ENCODE results near the gene SMPD3.

Gene SMPD3

GRCh38 chr16:68472581-68472980, 24.3 kb upstream of the SMPD3 start:
- no peak for DNase-seq

GRCh38 chr16:68470461-68471150, 22.3 kb upstream of the SMPD3 start:
- DNase-seq, result peak in 22 of 51 donors; percentile 6 to 44 (median 24)

GRCh38 chr16:68469796-68470460, 21.6 kb upstream of the SMPD3 start:
- DNase-seq, result peak in 1 of 51 donors; percentile 38

DNA sequence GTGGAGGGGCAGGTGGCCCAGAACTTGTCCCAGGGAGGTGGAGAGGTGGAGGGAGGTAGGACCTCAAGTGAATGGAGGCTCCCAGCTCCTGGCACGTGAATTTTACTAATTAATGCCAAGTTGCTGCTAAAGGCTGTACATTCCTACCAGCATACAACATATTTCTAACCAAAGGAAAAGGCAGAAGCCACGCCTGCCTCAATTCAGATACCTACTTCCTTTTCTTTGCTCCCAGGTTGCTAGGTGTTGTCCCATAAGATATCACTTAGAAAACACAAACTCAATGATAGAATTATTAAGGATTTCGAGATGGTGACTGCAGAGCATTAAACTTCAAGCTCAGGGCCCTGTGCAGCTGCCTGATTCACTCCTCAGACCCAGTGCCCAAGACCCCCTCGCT, 20.5 kb upstream of the SMPD3 start:
- no peak for DNase-seq

GRCh38 chr16:68466174-68466573, 17.9 kb upstream of the SMPD3 start:
- DNase-seq, result no peak

GRCh38 chr16:68463904-68464303, 15.6 kb upstream of the SMPD3 start:
- no peak for DNase-seq

DNA sequence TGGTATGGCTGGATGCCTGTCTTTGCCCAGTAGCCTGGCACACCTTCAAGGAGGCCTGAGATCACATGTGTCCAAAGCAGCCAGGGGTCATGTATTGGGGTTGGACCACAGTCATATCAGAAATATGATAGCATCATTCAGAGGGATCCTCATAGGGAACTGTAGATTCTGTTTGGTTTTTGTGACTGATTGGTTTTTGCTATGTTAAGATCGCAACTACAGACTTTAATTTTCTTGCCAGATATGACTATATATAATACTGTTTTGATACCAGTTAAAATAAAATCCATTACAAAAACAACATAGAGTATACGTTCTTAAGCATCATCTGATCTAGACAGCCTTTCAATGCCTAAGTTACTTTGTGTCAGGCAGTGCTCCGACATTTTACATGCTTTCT, 11.8 kb upstream of the SMPD3 start:
- no peak for DNase-seq

GRCh38 chr16:68459457-68459856, 11.1 kb upstream of the SMPD3 start:
- DNase-seq, result no peak

DNA sequence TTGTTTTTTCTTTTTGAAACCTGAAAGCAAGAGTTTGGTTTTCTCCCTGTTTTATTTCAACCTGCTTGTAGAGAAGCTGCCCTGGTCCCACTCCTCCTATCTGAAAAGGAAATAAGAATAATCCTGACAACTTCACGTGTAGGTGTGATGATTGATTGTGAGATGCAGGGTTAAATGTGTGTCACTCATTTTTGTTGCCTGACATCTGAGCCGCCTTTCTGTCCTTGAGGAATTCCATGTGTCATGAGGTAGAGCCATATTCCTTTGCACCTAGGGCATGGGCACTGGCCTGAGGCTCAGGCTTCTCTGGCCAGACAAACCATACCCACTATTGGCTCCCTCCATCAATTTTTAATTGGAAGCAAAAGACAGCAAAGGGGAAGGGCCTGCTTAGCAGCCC, 10.2 kb upstream of the SMPD3 start:
- no peak for DNase-seq

DNA sequence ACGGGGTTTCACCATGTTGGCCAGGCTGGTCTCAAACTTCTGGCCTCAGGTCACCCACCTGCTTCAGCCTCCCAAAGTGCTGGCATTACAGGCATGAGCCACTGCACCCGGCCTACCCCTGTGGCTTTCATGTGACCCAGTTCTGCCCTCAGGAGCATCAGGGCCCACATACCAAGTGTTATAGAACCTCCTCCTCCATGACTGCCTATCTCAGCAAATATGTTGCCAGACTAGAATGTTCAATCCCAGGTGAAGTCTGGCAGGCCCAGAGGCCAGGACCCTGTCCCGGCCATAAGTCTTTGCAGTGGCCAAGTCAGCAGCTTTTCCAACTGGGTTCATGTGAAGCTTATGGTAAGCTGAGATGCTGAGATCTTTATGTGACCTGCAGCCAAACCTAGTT, 9.8 kb upstream of the SMPD3 start:
- no peak for DNase-seq

GRCh38 chr16:68455631-68456030, 7.3 kb upstream of the SMPD3 start:
- no peak for DNase-seq

DNA sequence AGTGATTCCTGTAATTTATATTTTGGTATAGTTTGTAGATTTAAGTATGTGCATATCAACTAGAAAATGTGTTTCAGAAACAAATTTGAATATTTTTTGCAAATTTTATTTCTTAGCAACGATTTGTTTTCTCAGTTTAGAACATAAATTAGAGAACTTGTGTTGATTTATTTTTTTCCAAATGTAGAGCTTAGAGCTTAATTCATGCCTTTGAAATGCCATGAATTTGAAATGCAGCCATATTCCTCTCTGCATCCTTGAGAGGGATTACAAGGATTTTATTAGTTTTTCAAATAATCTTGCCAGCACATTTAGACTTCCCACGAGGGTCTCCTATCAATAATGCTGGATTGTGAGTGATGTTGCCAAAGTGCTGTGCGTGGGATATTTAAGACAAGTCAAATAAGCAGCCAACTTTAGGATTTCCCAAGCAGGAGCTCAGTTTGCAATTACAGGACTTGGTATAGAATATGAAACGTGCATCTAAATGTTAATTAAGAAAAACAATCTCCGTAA, 6.7 kb upstream of the SMPD3 start:
- DNase-seq, result no peak

- no peak for DNase-seq
These were observed 5.5 kb upstream of the SMPD3 start for GRCh38 chr16:68453816-68454215.

DNA sequence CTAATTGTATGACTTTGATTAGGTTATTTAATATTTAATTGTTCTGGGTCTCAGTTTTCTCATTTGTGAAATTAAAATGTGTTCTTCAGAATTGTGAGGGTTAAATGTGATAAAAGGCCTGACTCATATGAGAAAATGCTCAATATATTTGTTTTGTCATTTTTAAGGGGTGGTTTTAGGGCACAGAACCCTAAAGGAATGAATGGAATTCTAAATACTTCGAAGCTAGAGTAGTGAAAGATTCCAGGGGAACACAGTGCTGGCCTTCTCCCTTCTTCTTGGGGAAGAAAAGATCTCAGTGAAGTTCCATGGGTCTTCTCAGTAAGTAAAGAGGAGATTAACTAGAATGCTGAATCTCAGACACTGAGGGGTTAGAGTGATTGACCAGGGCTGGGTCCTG, 3.9 kb upstream of the SMPD3 start:
- DNase-seq, result no peak

GRCh38 chr16:68451676-68452075, 3.4 kb upstream of the SMPD3 start:
- no peak for DNase-seq

- no peak for DNase-seq
These were observed 2.5 kb upstream of the SMPD3 start for GRCh38 chr16:68450741-68451255.

DNA sequence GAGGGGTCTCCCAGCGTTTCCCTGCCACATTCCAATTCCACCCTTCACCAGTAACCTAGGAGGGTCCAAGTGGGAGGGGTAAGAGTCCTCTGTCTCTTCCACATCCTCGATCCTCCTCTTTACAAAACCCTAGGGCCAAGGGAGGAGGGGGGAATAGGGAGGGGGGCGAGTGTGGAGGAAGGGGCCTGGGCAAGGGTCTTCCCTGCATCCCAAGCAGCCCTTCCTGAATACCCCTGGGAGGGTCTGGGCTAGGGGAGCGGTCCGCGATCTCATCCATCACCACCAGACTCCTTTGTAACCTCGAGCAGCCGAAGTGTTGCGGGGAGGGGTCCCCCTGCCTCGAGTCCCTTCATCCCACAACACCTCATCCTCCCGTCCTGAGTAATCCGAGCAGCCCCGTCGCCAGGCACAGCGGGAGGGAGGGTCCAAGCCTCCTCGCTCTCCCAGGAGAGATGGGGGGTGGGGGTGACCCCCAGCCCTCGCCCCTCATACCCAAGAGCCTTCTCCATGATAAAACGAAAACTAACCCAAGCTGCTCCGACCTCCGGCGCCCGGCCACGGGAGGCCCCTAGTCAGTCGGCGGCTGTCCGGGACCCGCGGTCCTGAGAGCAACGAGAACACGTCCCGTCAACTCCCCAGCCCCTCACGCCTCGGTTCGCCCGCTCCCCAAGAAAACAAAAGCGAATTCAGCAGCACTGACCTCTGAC, 502 bp downstream of the SMPD3 start:
- peak in 3 of 51 donors; percentile 51 to 58 (median 54) for DNase-seq

DNA sequence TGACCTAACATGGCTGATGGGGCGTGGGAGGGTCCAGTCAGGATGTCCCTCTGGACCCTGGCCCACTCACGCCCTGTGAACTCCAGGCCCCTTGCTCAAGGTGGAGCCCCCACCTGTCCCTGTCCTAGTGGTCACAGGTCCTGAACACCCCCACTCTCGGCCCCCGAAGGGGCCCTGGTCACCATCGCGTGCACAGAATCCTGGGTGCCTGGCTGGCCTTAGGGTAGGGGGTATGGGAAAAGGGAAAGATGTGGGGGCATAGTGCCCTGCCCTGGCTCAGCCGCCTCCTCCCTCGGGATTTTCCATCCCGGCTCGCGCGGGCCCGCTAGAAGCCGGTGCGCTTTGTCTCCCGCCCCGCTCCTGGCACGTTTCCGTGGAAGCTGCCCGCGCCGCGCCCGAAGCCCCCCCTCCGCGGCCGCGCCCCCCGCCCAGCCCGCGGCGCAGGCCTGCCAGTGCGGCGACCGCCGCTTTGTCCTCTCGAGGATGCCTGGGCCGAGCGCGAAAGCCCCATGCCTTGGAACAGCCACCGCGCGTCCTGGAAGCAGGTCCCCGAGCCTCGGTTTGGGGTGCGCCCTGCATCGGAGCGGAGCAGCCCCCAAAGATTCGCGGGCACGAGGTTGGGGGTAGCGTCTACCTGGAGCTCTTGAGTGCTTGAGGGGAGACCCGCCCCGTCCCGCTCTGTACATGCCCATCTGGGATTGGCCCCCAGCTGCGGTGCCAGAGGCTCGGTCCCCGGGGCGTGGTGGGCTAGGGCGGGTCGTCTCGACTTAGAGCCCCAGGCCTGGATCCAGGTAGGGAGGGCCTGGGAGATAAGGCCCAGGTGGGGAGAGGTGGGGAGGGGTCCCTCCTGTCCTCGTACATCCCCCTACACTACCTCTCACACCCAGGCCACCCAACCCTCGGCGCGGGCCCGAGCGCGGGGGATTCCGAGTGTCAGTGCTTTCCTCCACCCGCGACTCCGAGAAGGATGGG, 1.3 kb downstream of the SMPD3 start:
- peak in 3 of 51 donors; percentile 16 to 40 (median 38) for DNase-seq

DNA sequence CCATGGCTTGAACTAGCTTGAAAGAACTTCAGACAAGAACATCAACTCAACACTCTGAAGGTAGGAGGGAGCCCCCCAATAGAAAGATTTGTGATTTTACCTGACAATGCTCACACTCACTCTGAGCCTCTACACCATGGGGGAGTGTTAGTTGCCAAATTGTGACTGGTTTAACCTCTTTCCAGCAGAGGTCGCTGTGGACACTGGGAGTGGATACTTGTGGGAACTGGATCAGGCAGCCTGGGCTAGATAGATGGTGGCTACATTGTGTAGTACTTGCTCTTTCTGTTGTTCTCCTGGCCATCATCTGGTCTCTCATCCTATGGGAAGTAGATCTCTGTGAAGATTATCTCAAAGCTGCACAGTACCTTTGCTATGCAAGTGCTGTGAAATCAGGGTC, 2.9 kb downstream of the SMPD3 start:
- peak in 17 of 51 donors; percentile 4 to 46 (median 17) for DNase-seq

- no peak for DNase-seq
These were observed 4.2 kb downstream of the SMPD3 start for GRCh38 chr16:68444056-68444657.

GRCh38 chr16:68436581-68436980, 11.7 kb downstream of the SMPD3 start:
- DNase-seq, result no peak

All from hypothalamus (tissue), 51 donors.